AG04450 (cell line): ENCODE results near the gene INO80B. TPM values are rescaled to one million over a fixed set of nuclear protein-coding genes. Genes with fewer than 3 reads are reported as not detected.

Source experiments
- CTCF ChIA-PET: fragments of 300-600, 350-600 bp; formaldehyde crosslinking; extraction: SDS; loops from one replicate; lab custom pipeline; 2022; ENCODE audit warnings: antibody characterized with exemption, inconsistent platforms; lab: Charles Lee
- POLR2A ChIA-PET: fragments of 350-600 bp; formaldehyde crosslinking; extraction: SDS; loops from one replicate; lab custom pipeline; 2021; ENCODE audit warnings: antibody characterized with exemption, inconsistent platforms; lab: Yijun Ruan, JAX
- DNase-seq: peaks from one replicate; pipeline ENCODE4 v3.0.0-alpha.2; 2011; ENCODE audit warnings: low read depth, low spot score
- H3K27ac ChIP-seq: one replicate; pipeline ENCODE4 v1.5.1; 2012; ENCODE audit warnings: low read depth, low read length, control low read depth
- H3K27me3 ChIP-seq: one replicate; pipeline ENCODE4 v1.6.0; 2012; ENCODE audit warnings: low read length; ENCODE audit not compliant: control insufficient read depth, insufficient read depth
- H3K4me3 ChIP-seq: 2 replicates; pipeline ENCODE4 v1.5.1; 2011; ENCODE audit warnings: mild to moderate bottlenecking, low read depth, low read length, control low read depth
- H3K9me3 ChIP-seq: 2 replicates; pipeline ENCODE4 v1.5.1; 2012; ENCODE audit warnings: low read length; ENCODE audit not compliant: control insufficient read depth, insufficient read depth
- CTCF ChIP-seq: IDR thresholded peaks from 2 replicates; pipeline ENCODE4 v1.5.1; 2011; ENCODE audit warnings: low read depth, low read length, control low read depth, inconsistent platforms
- polyA plus RNA-seq: library from polyadenylated mRNA; depleted of rRNA; stranded (reverse); fragments of >200 nt; gene quantifications from 2 replicates; pipeline ENCODE4 v1.2.3, GENCODE V29; 2011; rRNA removed

INO80B gene
- polyA plus RNA-seq, 1 experiment, result 4.8 TPM

DNA sequence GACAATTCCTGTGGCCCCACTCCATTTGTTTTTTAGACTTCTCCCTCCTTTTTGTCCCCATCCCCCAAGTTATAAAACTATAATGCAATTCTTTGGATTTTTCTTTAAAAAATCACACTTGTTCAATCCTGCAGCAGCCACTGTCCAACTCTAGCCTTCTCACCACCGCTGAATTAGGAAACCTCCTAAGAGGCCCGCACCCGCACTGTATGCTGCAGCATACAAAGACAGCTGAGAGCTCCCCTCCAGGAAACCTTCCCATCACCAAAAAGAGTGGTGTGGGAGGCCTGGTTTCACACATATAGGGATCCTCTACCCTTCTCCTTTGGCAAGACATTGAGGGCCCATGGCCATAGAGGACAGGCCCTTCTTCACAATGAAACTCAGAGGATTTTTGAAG, 49.7 kb downstream of the INO80B start:
- no peak for TF ChIP-seq CTCF
- ChIA-PET CTCF (interaction anchor here (0.9 to 2.7 kb wide), 2 partner anchors 21 to 84 kb away, joined by 3 to 11 read pairs; partner anchors contain the start of genes CCDC142 and TTC31), POLR2A (interaction anchor here (1.4 to 2.7 kb wide), 4 partner anchors 16 to 32 kb away, joined by 3 to 12 read pairs (median 6); partner anchors contain the start of genes AUP1, CCDC142, HTRA2 and MRPL53)
- Histone ChIP-seq H3K27ac (no peak overlapping the region), H3K27me3 (peaks cover 21% of the 10 kb centered on the region), H3K9me3 (no peaks in the 10 kb centered on the region; the same call in 1 of the 2 replicates), H3K4me3 (no peak overlapping the region)
- no peak for DNase-seq

DNA sequence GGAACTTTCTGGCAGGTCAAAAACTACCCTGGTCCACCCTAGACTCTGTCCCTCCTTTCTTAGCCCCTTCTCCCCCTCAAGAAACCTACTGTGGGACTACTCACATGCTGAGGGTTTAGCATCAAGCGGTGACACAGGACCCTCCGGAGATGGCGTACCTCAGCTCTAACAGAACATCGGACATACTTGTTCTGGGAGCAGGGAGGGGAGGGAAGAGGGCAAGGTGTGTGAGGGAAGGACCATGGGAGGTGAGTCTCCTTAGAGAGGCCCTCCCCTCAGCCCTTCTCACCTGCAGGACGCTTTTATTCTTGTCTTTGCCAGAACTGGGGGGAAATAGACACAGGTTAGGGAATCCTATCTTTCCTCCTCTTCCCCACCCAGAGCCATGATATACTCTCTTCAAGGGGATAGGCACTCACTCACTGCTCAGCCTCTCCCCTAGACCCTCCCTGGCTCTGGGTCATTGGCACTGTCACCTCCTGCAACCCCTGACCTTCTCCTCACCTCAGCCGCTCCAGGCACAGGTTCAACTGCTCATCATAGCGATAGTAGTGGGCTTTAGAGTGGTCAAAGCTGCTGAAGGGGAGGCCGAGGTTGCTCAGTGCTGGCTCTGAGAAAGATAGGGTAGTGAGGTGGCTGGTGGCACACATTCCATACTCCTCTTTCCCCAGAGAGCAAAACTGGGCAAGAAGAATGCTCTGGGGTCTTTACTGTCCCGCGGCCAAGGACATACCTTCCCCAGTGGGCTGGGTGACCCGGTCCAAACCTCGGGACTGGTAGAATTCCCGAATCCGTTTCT, 50.8 kb downstream of the INO80B start:
- Histone ChIP-seq H3K27me3 (peaks cover 15% of the 10 kb centered on the region), H3K27ac (no peak overlapping the region), H3K4me3 (peak overlapping the region; percentile 35), H3K9me3 (no peaks in the 10 kb centered on the region; the same call in 1 of the 2 replicates)
- ChIA-PET POLR2A (interaction anchor here (0.6 to 2.7 kb wide), 2 partner anchors 23 to 68 kb away, joined by 3 to 8 read pairs; partner anchors contain the start of genes CCDC142 and TTC31), CTCF (interaction anchor here (1.4 to 2.7 kb wide), 2 partner anchors 23 to 79 kb away, joined by 4 to 11 read pairs; partner anchors contain the start of genes CCDC142 and TTC31)
- TF ChIP-seq CTCF, result no peak
- no peak for DNase-seq

DNA sequence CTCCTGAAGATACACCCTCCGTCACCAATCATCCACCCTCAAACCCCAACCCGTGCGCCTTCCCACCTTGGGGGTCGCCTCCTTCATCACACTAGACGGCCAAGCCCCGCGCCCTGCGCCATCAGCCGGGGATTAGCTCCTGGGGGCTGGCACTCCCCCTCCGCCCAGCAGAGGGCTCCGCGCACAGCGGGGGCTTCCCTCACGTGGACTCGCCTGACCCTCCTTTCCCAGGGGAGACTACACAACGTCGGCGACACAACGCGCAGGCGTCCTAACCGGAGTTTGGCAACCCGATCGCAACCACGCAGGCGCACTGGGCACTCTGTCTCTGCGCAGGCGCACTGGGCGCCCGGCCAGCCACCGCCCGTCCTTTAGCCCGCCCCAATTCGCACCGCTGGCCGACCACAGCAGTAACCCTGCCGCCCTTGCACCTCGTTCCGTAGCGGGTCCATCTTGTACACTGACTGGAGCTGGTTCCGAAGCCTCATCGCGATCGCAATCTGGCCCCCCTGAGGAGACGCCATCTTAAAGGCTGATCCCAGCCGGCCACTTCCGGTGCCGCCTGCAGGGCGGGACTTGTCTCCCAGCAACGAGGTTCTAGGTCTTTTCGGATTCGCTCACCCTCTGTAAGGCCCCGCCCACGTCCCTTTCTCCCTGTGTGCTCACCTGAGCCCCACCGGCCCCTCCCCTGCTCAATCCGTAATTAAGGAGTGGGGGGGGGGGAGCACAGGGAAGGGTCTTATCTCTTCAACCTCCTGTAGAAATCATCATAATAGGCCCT, 52.4 kb downstream of the INO80B start, which contains the start of gene PCGF1:
PCGF1 (minus strand) TSS at position 551 of the 781 bp plus-strand sequence; CDS start at position 524, 27 bp downstream.
- peak; percentile 92 for DNase-seq
- Histone ChIP-seq H3K27me3 (peaks cover 22% of the 10 kb centered on the region), H3K9me3 (no peaks in the 10 kb centered on the region; the same call in 1 of the 2 replicates), H3K27ac (peak within 1 kb of the TSS; percentile 99), H3K4me3 (peak within 1 kb of the TSS; percentile 100)
- CTCF ChIA-PET, result interaction anchor here (1.1 to 1.4 kb wide), 3 partner anchors 13 to 81 kb away, joined by 4 to 7 read pairs (median 5); no protein-coding TSS in a partner anchor
- TF ChIP-seq CTCF, result peak; percentile 47
- POLR2A ChIA-PET, result interaction anchor here (0.7 to 1.0 kb wide), 2 partner anchors 49 to 115 kb away, joined by 3 read pairs; partner anchors contain the start of gene WBP1

Other genes starting within 250 kb of the INO80B start
- gene SLC4A5, start 111.7 kb upstream of the INO80B start, polyA plus RNA-seq, result 0.15 and 0.25 TPM in 2 replicates
- gene DCTN1, start 74.8 kb upstream of the INO80B start, polyA plus RNA-seq, result 147 and 188 TPM in 2 replicates
- 0.16 TPM in 2 replicates for gene C2orf81, start 33.5 kb upstream of the INO80B start, polyA plus RNA-seq
- gene WDR54, start 33.4 kb upstream of the INO80B start, polyA plus RNA-seq, result 14.5 and 19.5 TPM in 2 replicates
- 12.6 and 12.7 TPM in 2 replicates for gene RTKN, start 13.2 kb upstream of the INO80B start, polyA plus RNA-seq
- gene WBP1, start 3.4 kb downstream of the INO80B start, polyA plus RNA-seq, result 56.0 and 68.5 TPM in 2 replicates
- gene MOGS, start 10.3 kb downstream of the INO80B start, polyA plus RNA-seq, result 32.8 and 38.0 TPM in 2 replicates
- gene MRPL53, start 17.6 kb downstream of the INO80B start, polyA plus RNA-seq, result 25.9 and 32.8 TPM in 2 replicates
- gene CCDC142, start 27.9 kb downstream of the INO80B start, polyA plus RNA-seq, result 4.5 and 4.6 TPM in 2 replicates
- gene TTC31, start 28.0 kb downstream of the INO80B start, polyA plus RNA-seq, result 16.4 and 17.7 TPM in 2 replicates
- 0.76 and 0.86 TPM in 2 replicates for gene LBX2, start 44.5 kb downstream of the INO80B start, polyA plus RNA-seq
- gene PCGF1, start 52.6 kb downstream of the INO80B start, polyA plus RNA-seq, result 20.9 and 21.4 TPM in 2 replicates
- gene TLX2, start 59.4 kb downstream of the INO80B start, polyA plus RNA-seq, result not detected in 2 replicates
- gene DQX1, start 71.1 kb downstream of the INO80B start, polyA plus RNA-seq, result 0.02 TPM in 1 of 2 replicates, not detected in the other
- 51.9 and 64.4 TPM in 2 replicates for gene AUP1, start 74.6 kb downstream of the INO80B start, polyA plus RNA-seq
- gene HTRA2, start 74.8 kb downstream of the INO80B start, polyA plus RNA-seq, result 20.2 and 22.4 TPM in 2 replicates
- gene LOXL3, start 98.9 kb downstream of the INO80B start, polyA plus RNA-seq, result 41.1 and 46.2 TPM in 2 replicates
- gene DOK1, start 99.6 kb downstream of the INO80B start, polyA plus RNA-seq, result 16.8 and 24.4 TPM in 2 replicates
- gene M1AP, start 193.2 kb downstream of the INO80B start, polyA plus RNA-seq, result 0.07 and 0.10 TPM in 2 replicates
- 6.8 and 7.0 TPM in 2 replicates for gene SEMA4F, start 199.2 kb downstream of the INO80B start, polyA plus RNA-seq